Transverse colon (tissue), 4 donors: ENCODE results near the gene SPEF2.

Experiments used
- POLR2A ChIP-seq: fragments of 450-650 bp; IDR thresholded peaks from one replicate; pipeline ENCODE4 v1.6.1; 2016; ENCODE audit warnings: antibody characterized with exemption, mild to moderate bottlenecking, moderate library complexity
- POLR2AphosphoS5 ChIP-seq, 3 donors: sonication (generic); formaldehyde crosslinking; IDR thresholded peaks; one replicate each; pipeline ENCODE4 v1.6.1; 2016; ENCODE audit warnings: antibody characterized with exemption in 3 of 3
- TF ChIP-seq, protein P1 (sequence below), 5 experiments: fragments of 200-600 bp in 3 of 5; fragments of 450-650 bp in 2 of 5; sonication (generic) in 3 of 5; IDR thresholded peaks; 1 replicate in 2 of 5; 2 replicates in 3 of 5; pipeline ENCODE4 v1.5.1; 2016 to 2017; ENCODE audit warnings: antibody characterized with exemption in 5 of 5, inconsistent platforms in 3 of 5, mild to moderate bottlenecking in 2 of 5, moderate library complexity in 1 of 5

DNA sequence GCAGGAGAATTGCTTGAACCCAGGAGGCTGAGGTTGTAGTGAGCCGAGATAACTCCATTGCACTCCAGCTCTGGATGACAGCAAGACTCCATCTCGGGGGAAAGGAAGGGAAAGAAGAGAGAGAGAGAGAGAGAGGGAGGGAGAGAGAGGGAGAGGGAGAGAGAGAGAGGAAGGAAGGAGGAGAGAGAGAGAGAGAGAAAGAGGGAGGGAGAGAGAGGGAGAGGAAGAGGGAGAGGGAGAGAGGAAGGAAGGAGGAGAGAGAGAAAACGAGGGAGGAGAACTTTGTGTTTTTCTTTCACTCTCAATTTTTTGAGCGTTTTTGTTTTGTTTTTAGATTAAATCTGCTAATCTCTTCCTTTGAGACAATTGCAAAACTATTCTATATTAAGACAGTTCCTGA is 46.9 kb downstream of the SPEF2 start:
- TF ChIP-seq POLR2A (no peak), POLR2AphosphoS5 (IDR thresholded peaks at IDR 0.05) (no peak)
- TF ChIP-seq, protein P1, sequence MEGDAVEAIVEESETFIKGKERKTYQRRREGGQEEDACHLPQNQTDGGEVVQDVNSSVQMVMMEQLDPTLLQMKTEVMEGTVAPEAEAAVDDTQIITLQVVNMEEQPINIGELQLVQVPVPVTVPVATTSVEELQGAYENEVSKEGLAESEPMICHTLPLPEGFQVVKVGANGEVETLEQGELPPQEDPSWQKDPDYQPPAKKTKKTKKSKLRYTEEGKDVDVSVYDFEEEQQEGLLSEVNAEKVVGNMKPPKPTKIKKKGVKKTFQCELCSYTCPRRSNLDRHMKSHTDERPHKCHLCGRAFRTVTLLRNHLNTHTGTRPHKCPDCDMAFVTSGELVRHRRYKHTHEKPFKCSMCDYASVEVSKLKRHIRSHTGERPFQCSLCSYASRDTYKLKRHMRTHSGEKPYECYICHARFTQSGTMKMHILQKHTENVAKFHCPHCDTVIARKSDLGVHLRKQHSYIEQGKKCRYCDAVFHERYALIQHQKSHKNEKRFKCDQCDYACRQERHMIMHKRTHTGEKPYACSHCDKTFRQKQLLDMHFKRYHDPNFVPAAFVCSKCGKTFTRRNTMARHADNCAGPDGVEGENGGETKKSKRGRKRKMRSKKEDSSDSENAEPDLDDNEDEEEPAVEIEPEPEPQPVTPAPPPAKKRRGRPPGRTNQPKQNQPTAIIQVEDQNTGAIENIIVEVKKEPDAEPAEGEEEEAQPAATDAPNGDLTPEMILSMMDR (IDR thresholded peaks at IDR 0.05), result no peak
